GM23338 (cell line): ENCODE results near the gene DMD. TPM values are rescaled to one million over a fixed set of nuclear protein-coding genes. Genes with fewer than 3 reads are reported as not detected.

Experiments used
- ATAC-seq: fragments of 200-7000 bp; cut with Tn5 transposase; 3 replicates; pipeline ENCODE4 v1.9.1; 2020
- DNase-seq: peaks from one replicate; pipeline ENCODE4 v3.0.0-alpha.2; 2015; ENCODE audit warnings: low spot score
- H2AFZ ChIP-seq: fragments of 200-600 bp; sonication (generic); 2 replicates; pipeline ENCODE4 v1.8.0; 2016; ENCODE audit warnings: antibody characterized with exemption, mild to moderate bottlenecking, moderate library complexity
- H3F3A ChIP-seq: fragments of 200-600 bp; sonication (generic); replicated peaks from 2 replicates; pipeline ENCODE4 v1.8.0; 2017; ENCODE audit warnings: antibody characterized with exemption, mixed run types, low read depth
- H3K27ac ChIP-seq: fragments of 200-600 bp; sonication (generic); 2 replicates; pipeline ENCODE4 v1.6.1; 2016; ENCODE audit warnings: low read depth
- H3K27me3 ChIP-seq: fragments of 200-600 bp; sonication (generic); 2 replicates; pipeline ENCODE4 v1.8.0; 2016; ENCODE audit warnings: mild to moderate bottlenecking, mixed run types, moderate library complexity; ENCODE audit not compliant: insufficient read depth
- H3K36me3 ChIP-seq: fragments of 200-600 bp; sonication (generic); 2 replicates; pipeline ENCODE4 v1.8.0; 2016; ENCODE audit warnings: mild to moderate bottlenecking; ENCODE audit not compliant: insufficient read depth
- H3K4me1 ChIP-seq: fragments of 200-600 bp; sonication (generic); 2 replicates; pipeline ENCODE4 v1.8.0; 2016; ENCODE audit warnings: mild to moderate bottlenecking, moderate library complexity; ENCODE audit not compliant: insufficient read depth
- H3K4me2 ChIP-seq: fragments of 200-600 bp; sonication (generic); 2 replicates; pipeline ENCODE4 v1.7.1; 2017; ENCODE audit warnings: mixed run types
- H3K4me3 ChIP-seq: fragments of 200-600 bp; sonication (generic); 2 replicates; pipeline ENCODE4 v1.6.1; 2016; ENCODE audit warnings: mixed run types
- H3K79me2 ChIP-seq: fragments of 200-600 bp; sonication (generic); replicated peaks from 2 replicates; pipeline ENCODE4 v1.8.0; 2017; ENCODE audit warnings: mild to moderate bottlenecking; ENCODE audit not compliant: insufficient read depth
- H3K9me2 ChIP-seq: fragments of 200-600 bp; sonication (generic); 2 replicates; pipeline ENCODE4 v1.8.0; 2017; ENCODE audit not compliant: insufficient read depth
- H4K20me1 ChIP-seq: fragments of 200-600 bp; sonication (generic); replicated peaks from 2 replicates; pipeline ENCODE4 v1.8.0; 2017; ENCODE audit warnings: mild to moderate bottlenecking; ENCODE audit not compliant: insufficient read depth
- H3K27ac Mint-ChIP-seq: 2 replicates; pipeline ENCODE4 v1.8.0; 2020; ENCODE audit warnings: inconsistent platforms, mild to moderate bottlenecking, moderate library complexity, mixed read lengths
- H3K27me3 Mint-ChIP-seq: 3 replicates; pipeline ENCODE4 v1.8.0; 2022; ENCODE audit warnings: low read depth, mild to moderate bottlenecking, moderate library complexity, mixed read lengths, inconsistent platforms; ENCODE audit not compliant: insufficient read depth, poor library complexity
- H3K36me3 Mint-ChIP-seq: 3 replicates; pipeline ENCODE4 v1.8.0; 2021; ENCODE audit warnings: low read depth, mild to moderate bottlenecking, inconsistent platforms, moderate library complexity, mixed read lengths
- H3K4me1 Mint-ChIP-seq: 3 replicates; pipeline ENCODE4 v1.8.0; 2020; ENCODE audit warnings: mild to moderate bottlenecking, inconsistent platforms, mixed read lengths
- H3K4me3 Mint-ChIP-seq: 3 replicates; pipeline ENCODE4 v1.8.0; 2021; ENCODE audit warnings: moderate library complexity, mild to moderate bottlenecking, inconsistent platforms, mixed read lengths
- H3K9me3 Mint-ChIP-seq: 3 replicates; pipeline ENCODE4 v1.8.0; 2020; ENCODE audit warnings: moderate library complexity, mild to moderate bottlenecking, inconsistent platforms, mixed read lengths
- CREB1 ChIP-seq: fragments of 250-450 bp; sonication (Bioruptor Pico); IDR thresholded peaks from 2 replicates; pipeline ENCODE4 v1.5.0; 2020; ENCODE audit warnings: low read depth, mild to moderate bottlenecking, moderate library complexity
- ETS1 ChIP-seq: IDR thresholded peaks from 2 replicates; pipeline ENCODE4 v1.6.1; 2016; ENCODE audit warnings: antibody characterized with exemption
- EZH2 ChIP-seq: fragments of 200-600 bp; sonication (generic); IDR thresholded peaks from one replicate; pipeline ENCODE4 v1.8.0; 2017; ENCODE audit warnings: antibody characterized with exemption, mild to moderate bottlenecking, low read depth; ENCODE audit not compliant: unreplicated experiment
- EZH2phosphoT487 ChIP-seq: fragments of 200-600 bp; sonication (generic); IDR thresholded peaks from one replicate; pipeline ENCODE4 v1.8.1; 2018; ENCODE audit warnings: antibody characterized with exemption; ENCODE audit not compliant: unreplicated experiment
- JUNB ChIP-seq: IDR thresholded peaks from one replicate; pipeline ENCODE4 v1.6.1; 2016; ENCODE audit warnings: antibody characterized with exemption; ENCODE audit not compliant: unreplicated experiment
- NANOG ChIP-seq: IDR thresholded peaks from 2 replicates; pipeline ENCODE4 v1.6.1; 2016; ENCODE audit warnings: antibody characterized with exemption, borderline replicate concordance
- POLR2AphosphoS5 ChIP-seq: IDR thresholded peaks from 2 replicates; pipeline ENCODE4 v1.6.1; 2016; ENCODE audit warnings: antibody characterized with exemption, low read depth
- REST ChIP-seq: IDR thresholded peaks from one replicate; pipeline ENCODE4 v1.6.1; 2018; ENCODE audit warnings: antibody characterized with exemption; ENCODE audit not compliant: unreplicated experiment
- STAT1 ChIP-seq: IDR thresholded peaks from one replicate; pipeline ENCODE4 v1.6.1; 2016; ENCODE audit warnings: antibody characterized with exemption; ENCODE audit not compliant: unreplicated experiment
- ZNF114 ChIP-seq: fragments of 250-450 bp; sonication (Bioruptor Pico); IDR thresholded peaks from 2 replicates; pipeline ENCODE4 v1.5.0; 2020; ENCODE audit warnings: mild to moderate bottlenecking, moderate library complexity
- ZNF331 ChIP-seq: fragments of 250-450 bp; sonication (Bioruptor Pico); IDR thresholded peaks from 2 replicates; pipeline ENCODE4 v1.5.0; 2020; ENCODE audit warnings: low read depth, mild to moderate bottlenecking, moderate library complexity
- polyA plus RNA-seq: library from polyadenylated mRNA; unstranded; fragments of >200 nt; fragmentation: Nextera tagmentation; extraction: Ambion mirVana; gene quantifications from 2 replicates; pipeline ENCODE4 v1.2.1, GENCODE V29; 2016
- total RNA-seq: library from RNA; depleted of rRNA; stranded (reverse); fragments of >200 nt; shearing (Covaris generic); gene quantifications from 2 replicates; pipeline ENCODE4 v1.2.3, GENCODE V29; 2014
- TF ChIP-seq, protein P1 (sequence below), 2 experiments: fragments of 200-600 bp in 1 of 2; sonication (generic) in 1 of 2; conservative IDR thresholded peaks; 2 replicates each; pipeline versions ENCODE4 v1.5.1 to v1.6.1; 2016 to 2017; ENCODE audit warnings: antibody characterized with exemption in 2 of 2, low read depth in 2 of 2, mild to moderate bottlenecking in 2 of 2, moderate library complexity in 1 of 2
- TF ChIP-seq, protein P2 (sequence below): fragments of 250-450 bp; sonication (Bioruptor Pico); IDR thresholded peaks from 2 replicates; pipeline ENCODE4 v1.5.0; 2020; ENCODE audit warnings: mild to moderate bottlenecking, moderate library complexity

DMD gene
- total and polyA plus RNA-seq, 2 experiments from 2014 or later = 4.5 to 7.6 TPM

GRCh38 chrX:32267796-32268195, 943.6 kb downstream of the DMD start:
- no peak overlapping the region for H3K27ac Mint-ChIP-seq
- no peak overlapping the region for H3K4me2 ChIP-seq
- peaks cover 1% of the 10 kb centered on the region for H3K27me3 Mint-ChIP-seq
- no peaks in the 10 kb centered on the region for H3K36me3 ChIP-seq
- DNase-seq (no peak), ATAC-seq (no peak)
- peaks cover 14% of the 10 kb centered on the region for H3K9me3 Mint-ChIP-seq
- no peaks in the 10 kb centered on the region for H3K79me2 ChIP-seq
- H3K9me2 ChIP-seq = no peaks in the 10 kb centered on the region
- no peak overlapping the region for H3K27ac ChIP-seq
- no peak overlapping the region for H3K4me3 ChIP-seq
- H3K27me3 ChIP-seq = no peaks in the 10 kb centered on the region
- H3K4me1 Mint-ChIP-seq = no peaks in the 10 kb centered on the region
- H3F3A ChIP-seq = no peaks in the 10 kb centered on the region
- no peak overlapping the region for H3K4me3 Mint-ChIP-seq
- H4K20me1 ChIP-seq = no peaks in the 10 kb centered on the region
- TF ChIP-seq, protein P1, sequence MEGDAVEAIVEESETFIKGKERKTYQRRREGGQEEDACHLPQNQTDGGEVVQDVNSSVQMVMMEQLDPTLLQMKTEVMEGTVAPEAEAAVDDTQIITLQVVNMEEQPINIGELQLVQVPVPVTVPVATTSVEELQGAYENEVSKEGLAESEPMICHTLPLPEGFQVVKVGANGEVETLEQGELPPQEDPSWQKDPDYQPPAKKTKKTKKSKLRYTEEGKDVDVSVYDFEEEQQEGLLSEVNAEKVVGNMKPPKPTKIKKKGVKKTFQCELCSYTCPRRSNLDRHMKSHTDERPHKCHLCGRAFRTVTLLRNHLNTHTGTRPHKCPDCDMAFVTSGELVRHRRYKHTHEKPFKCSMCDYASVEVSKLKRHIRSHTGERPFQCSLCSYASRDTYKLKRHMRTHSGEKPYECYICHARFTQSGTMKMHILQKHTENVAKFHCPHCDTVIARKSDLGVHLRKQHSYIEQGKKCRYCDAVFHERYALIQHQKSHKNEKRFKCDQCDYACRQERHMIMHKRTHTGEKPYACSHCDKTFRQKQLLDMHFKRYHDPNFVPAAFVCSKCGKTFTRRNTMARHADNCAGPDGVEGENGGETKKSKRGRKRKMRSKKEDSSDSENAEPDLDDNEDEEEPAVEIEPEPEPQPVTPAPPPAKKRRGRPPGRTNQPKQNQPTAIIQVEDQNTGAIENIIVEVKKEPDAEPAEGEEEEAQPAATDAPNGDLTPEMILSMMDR (conservative IDR thresholded peaks at IDR 0.05; ENCODE audit: low read depth in 2 of 2) = no peak
- TF ChIP-seq NANOG (no peak), ZNF331 (CRISPR knock-in tag) (no peak), STAT1 (no peak), REST (no peak), EZH2phosphoT487 (no peak), EZH2 (no peak), CREB1 (CRISPR knock-in tag) (no peak), POLR2AphosphoS5 (no peak), JUNB (no peak), ZNF114 (CRISPR knock-in tag) (no peak), ETS1 (no peak)
- TF ChIP-seq, protein P2, sequence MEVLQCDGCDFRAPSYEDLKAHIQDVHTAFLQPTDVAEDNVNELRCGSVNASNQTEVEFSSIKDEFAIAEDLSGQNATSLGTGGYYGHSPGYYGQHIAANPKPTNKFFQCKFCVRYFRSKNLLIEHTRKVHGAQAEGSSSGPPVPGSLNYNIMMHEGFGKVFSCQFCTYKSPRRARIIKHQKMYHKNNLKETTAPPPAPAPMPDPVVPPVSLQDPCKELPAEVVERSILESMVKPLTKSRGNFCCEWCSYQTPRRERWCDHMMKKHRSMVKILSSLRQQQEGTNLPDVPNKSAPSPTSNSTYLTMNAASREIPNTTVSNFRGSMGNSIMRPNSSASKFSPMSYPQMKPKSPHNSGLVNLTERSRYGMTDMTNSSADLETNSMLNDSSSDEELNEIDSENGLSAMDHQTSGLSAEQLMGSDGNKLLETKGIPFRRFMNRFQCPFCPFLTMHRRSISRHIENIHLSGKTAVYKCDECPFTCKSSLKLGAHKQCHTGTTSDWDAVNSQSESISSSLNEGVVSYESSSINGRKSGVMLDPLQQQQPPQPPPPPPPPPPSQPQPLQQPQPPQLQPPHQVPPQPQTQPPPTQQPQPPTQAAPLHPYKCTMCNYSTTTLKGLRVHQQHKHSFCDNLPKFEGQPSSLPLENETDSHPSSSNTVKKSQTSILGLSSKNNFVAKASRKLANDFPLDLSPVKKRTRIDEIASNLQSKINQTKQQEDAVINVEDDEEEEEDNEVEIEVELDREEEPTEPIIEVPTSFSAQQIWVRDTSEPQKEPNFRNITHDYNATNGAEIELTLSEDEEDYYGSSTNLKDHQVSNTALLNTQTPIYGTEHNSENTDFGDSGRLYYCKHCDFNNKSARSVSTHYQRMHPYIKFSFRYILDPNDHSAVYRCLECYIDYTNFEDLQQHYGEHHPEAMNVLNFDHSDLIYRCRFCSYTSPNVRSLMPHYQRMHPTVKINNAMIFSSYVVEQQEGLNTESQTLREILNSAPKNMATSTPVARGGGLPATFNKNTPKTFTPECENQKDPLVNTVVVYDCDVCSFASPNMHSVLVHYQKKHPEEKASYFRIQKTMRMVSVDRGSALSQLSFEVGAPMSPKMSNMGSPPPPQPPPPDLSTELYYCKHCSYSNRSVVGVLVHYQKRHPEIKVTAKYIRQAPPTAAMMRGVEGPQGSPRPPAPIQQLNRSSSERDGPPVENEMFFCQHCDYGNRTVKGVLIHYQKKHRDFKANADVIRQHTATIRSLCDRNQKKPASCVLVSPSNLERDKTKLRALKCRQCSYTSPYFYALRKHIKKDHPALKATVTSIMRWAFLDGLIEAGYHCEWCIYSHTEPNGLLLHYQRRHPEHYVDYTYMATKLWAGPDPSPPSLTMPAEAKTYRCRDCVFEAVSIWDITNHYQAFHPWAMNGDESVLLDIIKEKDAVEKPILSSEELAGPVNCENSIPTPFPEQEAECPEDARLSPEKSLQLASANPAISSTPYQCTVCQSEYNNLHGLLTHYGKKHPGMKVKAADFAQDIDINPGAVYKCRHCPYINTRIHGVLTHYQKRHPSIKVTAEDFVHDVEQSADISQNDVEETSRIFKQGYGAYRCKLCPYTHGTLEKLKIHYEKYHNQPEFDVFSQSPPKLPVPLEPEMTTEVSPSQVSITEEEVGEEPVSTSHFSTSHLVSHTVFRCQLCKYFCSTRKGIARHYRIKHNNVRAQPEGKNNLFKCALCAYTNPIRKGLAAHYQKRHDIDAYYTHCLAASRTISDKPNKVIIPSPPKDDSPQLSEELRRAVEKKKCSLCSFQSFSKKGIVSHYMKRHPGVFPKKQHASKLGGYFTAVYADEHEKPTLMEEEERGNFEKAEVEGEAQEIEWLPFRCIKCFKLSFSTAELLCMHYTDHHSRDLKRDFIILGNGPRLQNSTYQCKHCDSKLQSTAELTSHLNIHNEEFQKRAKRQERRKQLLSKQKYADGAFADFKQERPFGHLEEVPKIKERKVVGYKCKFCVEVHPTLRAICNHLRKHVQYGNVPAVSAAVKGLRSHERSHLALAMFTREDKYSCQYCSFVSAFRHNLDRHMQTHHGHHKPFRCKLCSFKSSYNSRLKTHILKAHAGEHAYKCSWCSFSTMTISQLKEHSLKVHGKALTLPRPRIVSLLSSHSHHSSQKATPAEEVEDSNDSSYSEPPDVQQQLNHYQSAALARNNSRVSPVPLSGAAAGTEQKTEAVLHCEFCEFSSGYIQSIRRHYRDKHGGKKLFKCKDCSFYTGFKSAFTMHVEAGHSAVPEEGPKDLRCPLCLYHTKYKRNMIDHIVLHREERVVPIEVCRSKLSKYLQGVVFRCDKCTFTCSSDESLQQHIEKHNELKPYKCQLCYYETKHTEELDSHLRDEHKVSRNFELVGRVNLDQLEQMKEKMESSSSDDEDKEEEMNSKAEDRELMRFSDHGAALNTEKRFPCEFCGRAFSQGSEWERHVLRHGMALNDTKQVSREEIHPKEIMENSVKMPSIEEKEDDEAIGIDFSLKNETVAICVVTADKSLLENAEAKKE (CRISPR knock-in tag) = no peak
- H3K36me3 Mint-ChIP-seq = peaks cover 7% of the 10 kb centered on the region; the same call in 2 of the 3 replicates
- no peaks in the 10 kb centered on the region for H3K4me1 ChIP-seq
- H2AFZ ChIP-seq = no peak overlapping the region
